ENCODE data around the gene NPLOC4. TPM values are rescaled to one million over a fixed set of nuclear protein-coding genes. Genes with fewer than 3 reads are reported as not detected.

The NPLOC4 gene
- total RNA-seq, 4 donors from 2014 or later, result 58.9 to 87.7 (median 70.8) TPM

- TF ChIP-seq CTCF (IDR thresholded peaks at IDR 0.05), result no peak
- no peak for ATAC-seq (ENCODE audit: low FRiP score)
Measured at GRCh38 chr17:81646869-81647600, 10.1 kb upstream of the NPLOC4 start.

GRCh38 chr17:81644976-81645952 lies 8.4 kb upstream of the NPLOC4 start:
- TF ChIP-seq CTCF (IDR thresholded peaks at IDR 0.05), result no peak
- DNase-seq (ENCODE audit: low spot score), result no peak
- ATAC-seq (ENCODE audit: low FRiP score), result no peak

More at GRCh38 chr17:81646869-81647600, 10.1 kb upstream of the NPLOC4 start:
- no peak for DNase-seq (ENCODE audit: low spot score)

- ATAC-seq (ENCODE audit: low FRiP score), result no peak
- DNase-seq (ENCODE audit: low spot score), result no peak
- no peak for TF ChIP-seq CTCF (IDR thresholded peaks at IDR 0.05)
Measured at GRCh38 chr17:81644496-81644895, 7.6 kb upstream of the NPLOC4 start.

- no peak for TF ChIP-seq CTCF (IDR thresholded peaks at IDR 0.05)
- DNase-seq (ENCODE audit: low spot score) (no peak), ATAC-seq (ENCODE audit: low FRiP score) (no peak)
Measured at GRCh38 chr17:81641825-81642489, 5.0 kb upstream of the NPLOC4 start.

GRCh38 chr17:81640011-81640410 lies 3.1 kb upstream of the NPLOC4 start:
- TF ChIP-seq CTCF (IDR thresholded peaks at IDR 0.05), result no peak
- ATAC-seq (ENCODE audit: low FRiP score) (no peak), DNase-seq (ENCODE audit: low spot score) (no peak)

- DNase-seq (ENCODE audit: low spot score), result no peak
- no peak for TF ChIP-seq CTCF (IDR thresholded peaks at IDR 0.05)
- ATAC-seq (ENCODE audit: low FRiP score), result no peak
Measured at GRCh38 chr17:81638683-81639082, 1.8 kb upstream of the NPLOC4 start.

Data from omental fat pad (tissue), 4 donors.